Measurements from ENCODE around the gene GPX1.

GPX1 gene

DNA sequence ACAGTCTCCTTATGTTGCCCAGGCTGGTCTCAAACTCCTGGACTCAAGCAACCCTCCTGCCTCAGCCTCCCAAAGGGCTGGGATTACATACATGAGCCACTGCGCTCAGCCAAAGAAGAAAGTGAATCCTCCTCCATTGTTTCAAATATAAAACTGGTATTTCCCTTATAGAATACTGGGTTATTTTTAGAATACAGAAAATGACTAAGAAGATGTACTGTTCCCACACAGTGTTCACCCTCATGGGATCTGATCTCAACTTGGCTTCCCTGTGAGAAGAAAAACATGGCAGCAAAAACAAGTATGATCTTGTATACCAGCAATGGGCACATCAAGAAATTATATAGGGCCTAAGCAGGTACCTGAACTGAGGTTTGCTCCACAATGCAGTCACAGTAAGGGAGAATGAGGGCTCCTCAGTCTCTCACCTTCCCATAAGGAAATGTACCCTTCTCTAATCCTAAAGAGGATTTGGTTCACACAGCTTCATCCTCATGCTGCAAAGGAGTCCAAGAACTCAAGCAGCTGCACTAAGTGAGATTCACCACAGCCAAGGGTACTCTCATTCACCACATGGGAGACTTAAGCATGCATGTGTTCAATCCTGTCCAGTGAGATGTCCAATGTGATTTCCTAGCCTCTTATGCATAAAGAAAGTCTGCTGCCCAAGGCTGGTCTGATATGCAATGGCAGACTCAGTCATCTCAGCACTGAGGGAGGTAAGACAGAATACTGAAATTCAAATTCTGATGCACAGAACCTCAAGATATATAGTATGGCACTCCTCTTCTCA, 44.1 kb downstream of the GPX1 start:
- DNase-seq (ENCODE audit: low read depth in 3 of 3, low spot score in 1 of 3): no peak

DNA sequence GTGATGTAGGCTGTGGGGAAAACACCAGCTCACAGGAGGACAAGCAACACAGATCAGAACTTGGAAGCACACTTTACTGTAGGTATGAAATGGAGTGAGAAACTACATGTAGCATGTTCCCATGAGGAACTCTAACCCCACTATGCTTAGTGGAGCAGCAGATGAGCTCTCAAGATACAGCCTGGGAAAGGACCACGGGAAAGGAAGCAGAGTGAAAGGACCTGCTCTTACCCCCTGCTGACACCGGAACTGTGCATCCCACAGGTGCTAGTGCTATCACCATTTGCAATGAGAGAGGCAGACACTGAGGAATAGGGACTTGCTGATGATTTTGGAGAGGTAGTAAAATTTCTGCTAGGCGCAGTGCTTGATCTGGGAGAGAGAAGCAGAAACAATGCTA, 46.9 kb downstream of the GPX1 start:
- no peak for DNase-seq (ENCODE audit: low read depth in 3 of 3, low spot score in 1 of 3)

DNA sequence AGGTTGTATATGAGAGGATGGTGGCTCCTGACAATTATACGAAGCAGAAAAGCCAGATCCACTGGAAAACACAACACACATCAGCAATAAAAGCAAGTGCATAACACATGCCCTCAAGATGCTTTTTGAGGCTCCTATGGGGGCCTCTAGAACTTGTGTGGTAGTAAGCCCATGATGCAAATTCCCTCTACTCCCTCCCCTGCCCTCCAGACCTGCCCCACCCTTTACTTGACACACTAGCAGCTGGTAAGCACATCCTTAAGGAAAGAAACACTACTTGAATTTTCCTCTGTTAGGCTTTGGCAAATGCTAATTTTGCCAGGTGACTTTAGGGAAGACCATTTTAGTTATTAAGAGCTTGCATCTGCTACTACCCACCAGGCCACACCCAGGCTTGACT, 47.5 kb downstream of the GPX1 start:
- no peak for DNase-seq (ENCODE audit: low read depth in 3 of 3, low spot score in 1 of 3)
